Measurements from ENCODE around the gene BDKRB2.

The BDKRB2 gene

DNA sequence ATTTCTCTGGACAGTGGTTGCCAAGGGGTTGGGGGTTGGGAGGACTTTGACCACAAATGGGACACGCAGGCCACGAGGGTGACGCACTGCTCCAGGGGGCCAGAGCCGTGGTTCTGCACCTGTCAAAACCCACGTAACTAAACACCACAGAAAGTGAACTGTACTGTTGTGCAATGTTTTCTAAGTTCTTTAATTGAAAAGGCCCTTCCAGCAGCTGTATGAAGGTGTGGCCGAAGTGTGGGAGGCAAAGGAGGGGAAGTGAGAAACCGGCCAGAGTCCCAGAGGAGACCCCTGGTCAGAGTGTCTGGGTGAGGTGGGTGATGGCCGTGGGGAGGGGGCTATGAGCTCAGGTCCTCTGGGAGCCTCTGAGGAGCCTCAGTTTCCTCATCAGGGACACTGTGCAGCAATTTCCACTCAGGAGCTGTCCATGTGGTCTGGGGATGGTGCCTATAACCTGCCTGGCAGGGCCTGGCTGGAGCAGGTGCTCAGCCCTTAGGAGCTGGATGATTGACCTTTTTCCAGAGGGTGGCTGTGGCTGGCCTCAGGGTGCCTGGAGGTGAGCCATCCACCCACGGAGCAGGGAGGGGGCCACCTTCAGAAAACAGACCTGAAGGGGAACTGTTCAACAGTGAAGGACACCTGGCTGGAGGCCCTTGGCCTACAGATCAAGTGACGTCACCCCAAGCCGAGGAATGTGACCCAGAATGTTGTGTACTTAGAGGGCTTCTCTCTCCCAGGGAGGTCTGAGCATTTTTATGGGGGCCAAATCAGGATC, 9.8 kb upstream of the BDKRB2 start:
- H3K4me3 ChIP-seq (ENCODE audit: low read length): no peak overlapping the region
- H3K27me3 ChIP-seq (ENCODE audit: control insufficient read depth, insufficient read depth, low read length): no peaks in the 10 kb centered on the region
- no peak overlapping the region for H3K9ac ChIP-seq (ENCODE audit: low read length)
- H3K9me3 ChIP-seq (ENCODE audit: control insufficient read depth, low read length): no peaks in the 10 kb centered on the region
- H3K36me3 ChIP-seq (ENCODE audit: control insufficient read depth, insufficient read depth, low read length): no peaks in the 10 kb centered on the region
- H3K4me1 ChIP-seq (ENCODE audit: control insufficient read depth, insufficient read depth, low read length): peaks cover 18% of the 10 kb centered on the region

DNA sequence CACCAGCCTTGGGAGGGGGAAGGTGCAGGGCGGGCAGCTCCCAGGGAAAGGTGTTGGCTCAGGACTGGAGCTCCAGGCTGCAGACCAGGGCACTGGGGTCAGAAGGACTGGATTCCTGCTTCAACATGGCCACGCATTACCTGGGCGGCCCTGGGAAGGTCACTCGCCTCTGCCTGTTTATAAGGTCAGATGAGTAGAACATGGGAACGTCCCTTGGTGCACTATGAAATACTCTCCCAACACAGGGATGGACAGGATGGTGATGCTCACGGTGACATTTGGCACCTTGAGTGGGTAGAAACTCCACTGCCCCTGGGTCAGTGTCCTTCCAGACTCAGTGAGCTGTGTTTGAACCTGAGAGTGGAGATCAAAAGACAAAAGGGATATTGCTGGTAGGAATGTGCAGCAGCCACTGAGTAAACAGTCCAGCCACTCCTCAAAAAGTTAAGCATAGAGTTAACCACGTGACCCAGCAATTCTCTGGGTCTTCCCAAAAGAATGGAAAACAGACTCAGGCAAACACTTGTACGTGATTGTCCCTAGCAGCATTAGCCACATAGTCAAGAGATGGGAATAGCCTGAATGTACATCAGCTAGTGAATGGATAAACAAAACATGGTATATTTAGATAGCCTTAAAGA, 9.1 kb upstream of the BDKRB2 start:
- no peak overlapping the region for H3K9ac ChIP-seq (ENCODE audit: low read length)
- peaks cover 18% of the 10 kb centered on the region for H3K4me1 ChIP-seq (ENCODE audit: control insufficient read depth, insufficient read depth, low read length)
- no peaks in the 10 kb centered on the region for H3K36me3 ChIP-seq (ENCODE audit: control insufficient read depth, insufficient read depth, low read length)
- H3K4me3 ChIP-seq (ENCODE audit: low read length): no peak overlapping the region
- no peaks in the 10 kb centered on the region for H3K9me3 ChIP-seq (ENCODE audit: control insufficient read depth, low read length)
- H3K27me3 ChIP-seq (ENCODE audit: control insufficient read depth, insufficient read depth, low read length): no peaks in the 10 kb centered on the region

DNA sequence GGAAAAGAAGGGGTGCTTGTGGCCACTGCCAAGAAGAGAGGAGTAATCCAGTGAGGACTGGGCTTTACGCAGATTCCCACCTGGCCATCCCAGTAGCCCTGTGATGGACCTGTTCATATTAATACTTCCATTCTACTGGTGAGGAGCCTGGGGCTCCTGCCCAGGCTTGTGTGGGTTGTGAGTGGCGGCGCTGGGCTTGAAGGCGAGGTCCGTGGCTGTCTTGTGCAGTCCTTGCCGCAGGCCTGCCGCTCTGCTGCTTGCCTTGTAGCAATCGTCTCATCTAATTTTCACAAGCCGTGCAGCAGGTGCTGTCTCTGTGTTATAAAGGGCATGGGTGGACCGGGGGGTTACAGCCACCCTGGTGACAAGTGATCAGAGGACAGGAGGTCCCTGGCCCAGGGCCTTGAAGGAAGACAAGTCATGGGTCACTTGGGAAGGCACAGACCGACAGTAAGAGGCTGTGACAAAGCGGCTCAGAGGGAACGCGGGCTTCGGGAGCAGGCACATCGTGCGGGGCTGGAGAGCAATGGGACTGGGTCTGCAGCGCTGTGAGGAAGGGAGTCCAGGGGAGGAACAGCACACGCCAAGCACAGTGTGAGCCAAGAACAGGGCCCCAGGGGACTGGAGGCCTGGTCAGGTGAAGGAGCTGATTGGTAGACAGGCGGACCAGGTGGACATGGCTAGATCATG, 7.3 kb upstream of the BDKRB2 start:
- Histone ChIP-seq H3K4me3 (ENCODE audit: low read length) (no peak overlapping the region), H3K9ac (ENCODE audit: low read length) (no peak overlapping the region), H3K27me3 (ENCODE audit: control insufficient read depth, insufficient read depth, low read length) (no peaks in the 10 kb centered on the region), H3K36me3 (ENCODE audit: control insufficient read depth, insufficient read depth, low read length) (no peaks in the 10 kb centered on the region), H3K9me3 (ENCODE audit: control insufficient read depth, low read length) (no peaks in the 10 kb centered on the region), H3K4me1 (ENCODE audit: control insufficient read depth, insufficient read depth, low read length) (peaks cover 18% of the 10 kb centered on the region)

DNA sequence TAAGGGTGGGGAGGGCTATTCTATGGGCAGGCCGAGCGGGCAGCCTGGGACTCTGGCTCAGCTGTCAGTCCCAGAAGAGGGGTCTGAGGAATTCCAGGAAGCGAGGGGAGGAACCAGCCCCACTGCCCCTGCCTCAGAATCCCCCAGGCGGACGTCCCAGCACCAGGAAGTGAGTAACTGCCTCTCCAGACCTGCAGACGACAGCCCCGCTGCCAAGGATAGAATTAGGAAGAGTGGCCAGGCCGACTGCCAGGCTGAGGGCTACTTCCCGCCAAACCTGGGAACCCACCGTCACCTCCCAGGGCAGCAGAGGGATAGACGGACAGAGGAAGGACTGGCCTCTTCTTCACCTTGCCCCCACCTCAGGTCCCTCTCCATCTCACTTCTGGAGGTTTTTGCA, 6.7 kb upstream of the BDKRB2 start:
- H3K9ac ChIP-seq (ENCODE audit: low read length): no peak overlapping the region
- no peaks in the 10 kb centered on the region for H3K27me3 ChIP-seq (ENCODE audit: control insufficient read depth, insufficient read depth, low read length)

DNA sequence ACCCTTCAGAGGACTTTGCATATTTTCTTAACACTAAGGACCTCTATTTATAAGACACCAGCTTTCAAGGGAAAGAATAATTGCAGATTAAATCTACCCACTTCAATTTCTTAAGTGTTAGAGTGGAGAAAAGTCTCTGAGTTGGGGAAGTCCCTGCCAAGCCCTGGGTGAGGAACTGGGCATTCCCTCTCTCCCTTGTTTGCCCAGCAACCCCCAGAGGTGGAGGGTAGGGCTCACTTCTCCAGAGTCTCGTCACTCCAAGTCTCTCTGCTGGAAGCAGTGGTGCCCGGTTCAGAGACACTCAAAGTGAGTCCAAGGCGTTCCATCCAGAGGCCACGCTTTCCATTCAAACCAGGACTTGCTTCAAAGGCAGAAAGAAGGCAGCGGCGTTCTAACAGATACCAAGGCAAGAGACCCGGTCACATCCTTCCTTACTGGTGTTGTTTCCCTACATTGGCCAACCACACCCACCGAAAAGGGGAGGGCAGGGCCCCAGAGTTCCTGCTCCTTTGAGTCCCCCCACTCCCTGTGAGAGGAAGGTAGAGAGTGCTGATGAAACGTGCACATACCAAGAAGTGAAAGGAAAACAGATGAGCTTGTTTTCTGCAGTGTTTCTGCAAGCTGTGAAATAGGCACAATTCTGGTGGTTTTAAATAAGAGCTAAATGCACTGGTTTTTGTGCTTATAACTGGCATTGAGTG, 6.1 kb upstream of the BDKRB2 start:
- Histone ChIP-seq H3K9ac (ENCODE audit: low read length) (no peak overlapping the region), H3K4me1 (ENCODE audit: control insufficient read depth, insufficient read depth, low read length) (peaks cover 20% of the 10 kb centered on the region), H3K36me3 (ENCODE audit: control insufficient read depth, insufficient read depth, low read length) (no peaks in the 10 kb centered on the region), H3K4me3 (ENCODE audit: low read length) (no peak overlapping the region), H3K9me3 (ENCODE audit: control insufficient read depth, low read length) (no peaks in the 10 kb centered on the region), H3K27me3 (ENCODE audit: control insufficient read depth, insufficient read depth, low read length) (no peaks in the 10 kb centered on the region)

More for the DNA sequence above, 6.7 kb upstream of the BDKRB2 start:
- peaks cover 18% of the 10 kb centered on the region for H3K4me1 ChIP-seq (ENCODE audit: control insufficient read depth, insufficient read depth, low read length)
- no peaks in the 10 kb centered on the region for H3K36me3 ChIP-seq (ENCODE audit: control insufficient read depth, insufficient read depth, low read length)
- H3K9me3 ChIP-seq (ENCODE audit: control insufficient read depth, low read length): no peaks in the 10 kb centered on the region
- H3K4me3 ChIP-seq (ENCODE audit: low read length): no peak overlapping the region

DNA sequence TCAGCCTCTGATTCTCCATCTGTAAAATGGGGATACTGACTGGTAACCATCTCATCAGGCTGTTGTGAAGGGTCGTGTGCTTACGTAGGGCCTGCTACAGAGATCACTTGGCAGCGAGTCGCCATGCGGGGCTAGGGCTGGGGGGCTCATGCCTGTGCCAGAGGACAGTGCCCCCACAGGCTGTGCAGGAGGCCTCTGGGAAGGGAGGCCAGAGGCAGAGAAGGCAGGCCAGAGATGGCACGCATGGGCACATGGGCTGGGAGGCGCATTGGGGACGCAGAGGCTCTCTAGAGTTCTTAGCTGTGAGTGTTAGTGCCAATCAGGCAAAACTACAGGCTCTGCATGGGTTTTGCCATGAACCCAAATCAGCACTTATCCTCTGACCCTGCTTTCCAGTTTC, 3.5 kb upstream of the BDKRB2 start:
- Histone ChIP-seq H3K27me3 (ENCODE audit: control insufficient read depth, insufficient read depth, low read length) (no peaks in the 10 kb centered on the region), H3K9me3 (ENCODE audit: control insufficient read depth, low read length) (no peaks in the 10 kb centered on the region), H3K4me3 (ENCODE audit: low read length) (no peak overlapping the region), H3K4me1 (ENCODE audit: control insufficient read depth, insufficient read depth, low read length) (peaks cover 33% of the 10 kb centered on the region), H3K36me3 (ENCODE audit: control insufficient read depth, insufficient read depth, low read length) (no peaks in the 10 kb centered on the region), H3K9ac (ENCODE audit: low read length) (no peak overlapping the region)

DNA sequence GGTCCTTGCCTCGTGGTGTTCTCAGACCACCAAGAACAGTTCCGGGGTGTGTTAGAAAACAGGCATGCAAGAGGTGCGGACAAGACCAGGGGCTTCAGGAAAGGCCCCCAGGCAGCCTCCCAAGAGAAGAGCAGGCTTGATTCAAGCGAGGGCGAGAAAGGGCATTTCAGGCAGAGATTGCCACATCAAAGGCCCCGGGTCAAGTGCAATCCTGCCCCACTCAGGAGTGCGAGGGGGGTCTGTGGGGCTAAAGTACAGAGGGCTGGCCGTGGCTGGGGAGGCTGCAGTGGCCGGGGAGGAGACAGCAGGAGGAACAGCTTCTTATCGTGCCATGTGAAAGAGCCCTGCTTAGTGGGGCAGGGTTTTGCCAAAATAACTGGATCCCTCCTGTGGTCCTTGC, 2.7 kb upstream of the BDKRB2 start:
- H3K4me1 ChIP-seq (ENCODE audit: control insufficient read depth, insufficient read depth, low read length): peaks cover 39% of the 10 kb centered on the region
- no peaks in the 10 kb centered on the region for H3K9me3 ChIP-seq (ENCODE audit: control insufficient read depth, low read length)
- no peaks in the 10 kb centered on the region for H3K27me3 ChIP-seq (ENCODE audit: control insufficient read depth, insufficient read depth, low read length)
- no peak overlapping the region for H3K4me3 ChIP-seq (ENCODE audit: low read length)
- no peak overlapping the region for H3K9ac ChIP-seq (ENCODE audit: low read length)
- H3K36me3 ChIP-seq (ENCODE audit: control insufficient read depth, insufficient read depth, low read length): no peaks in the 10 kb centered on the region

DNA sequence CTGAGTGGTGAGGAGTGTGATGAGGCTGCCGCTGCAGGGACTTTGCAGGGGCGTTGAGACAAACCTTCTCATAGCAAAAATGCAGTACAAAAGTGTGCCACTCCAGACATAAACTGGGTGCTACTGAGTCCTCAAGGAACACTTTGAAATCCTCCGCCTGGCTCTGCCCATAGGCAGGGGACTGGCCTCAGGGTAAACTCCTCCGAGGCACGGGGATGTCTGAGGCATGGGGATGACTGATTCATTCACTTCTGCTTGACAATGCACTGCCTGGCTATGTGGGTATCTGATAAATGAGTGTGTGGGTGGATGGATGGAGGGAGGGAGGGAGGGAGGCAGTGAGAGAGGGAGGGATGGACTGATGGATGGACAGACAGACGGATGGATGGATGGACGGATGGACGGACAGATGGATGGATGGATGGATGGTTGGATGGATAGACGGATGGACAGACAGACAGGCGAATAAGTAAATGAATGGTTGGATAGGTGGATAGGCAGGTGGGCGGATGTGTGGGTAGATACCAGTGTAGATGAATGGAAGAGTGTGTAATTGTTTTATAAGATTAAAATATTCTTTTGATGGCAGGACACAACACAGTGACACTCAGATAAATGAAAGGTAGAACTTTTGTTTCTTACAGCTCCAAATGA, 2.1 kb upstream of the BDKRB2 start:
- Histone ChIP-seq H3K4me3 (ENCODE audit: low read length) (no peak overlapping the region), H3K27me3 (ENCODE audit: control insufficient read depth, insufficient read depth, low read length) (no peaks in the 10 kb centered on the region), H3K9ac (ENCODE audit: low read length) (no peak overlapping the region), H3K9me3 (ENCODE audit: control insufficient read depth, low read length) (no peaks in the 10 kb centered on the region), H3K4me1 (ENCODE audit: control insufficient read depth, insufficient read depth, low read length) (peaks cover 40% of the 10 kb centered on the region), H3K36me3 (ENCODE audit: control insufficient read depth, insufficient read depth, low read length) (no peaks in the 10 kb centered on the region)

DNA sequence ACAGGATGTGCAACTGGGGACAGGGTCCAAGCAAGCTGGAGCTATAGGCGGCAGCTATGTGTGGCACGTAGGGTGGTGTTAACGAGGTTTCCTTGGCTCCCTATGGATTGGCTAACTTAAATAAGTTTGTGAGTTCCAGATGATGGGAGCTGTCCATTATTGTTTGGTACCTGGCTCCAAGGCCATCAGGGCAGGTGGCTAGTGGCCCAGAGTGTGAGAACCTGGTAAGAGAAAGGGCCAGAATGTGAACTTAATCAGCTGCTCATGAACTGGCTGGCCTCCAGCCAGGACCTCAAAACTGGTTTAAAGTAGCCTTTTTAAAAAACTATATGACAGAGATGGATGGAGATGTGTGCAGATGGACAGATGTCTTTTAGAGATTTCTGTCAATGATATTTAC, 1.5 kb upstream of the BDKRB2 start:
- H3K9ac ChIP-seq (ENCODE audit: low read length): no peak overlapping the region
- no peak overlapping the region for H3K4me3 ChIP-seq (ENCODE audit: low read length)
- no peaks in the 10 kb centered on the region for H3K9me3 ChIP-seq (ENCODE audit: control insufficient read depth, low read length)
- peaks cover 39% of the 10 kb centered on the region for H3K4me1 ChIP-seq (ENCODE audit: control insufficient read depth, insufficient read depth, low read length)
- no peaks in the 10 kb centered on the region for H3K27me3 ChIP-seq (ENCODE audit: control insufficient read depth, insufficient read depth, low read length)
- H3K36me3 ChIP-seq (ENCODE audit: control insufficient read depth, insufficient read depth, low read length): no peaks in the 10 kb centered on the region

DNA sequence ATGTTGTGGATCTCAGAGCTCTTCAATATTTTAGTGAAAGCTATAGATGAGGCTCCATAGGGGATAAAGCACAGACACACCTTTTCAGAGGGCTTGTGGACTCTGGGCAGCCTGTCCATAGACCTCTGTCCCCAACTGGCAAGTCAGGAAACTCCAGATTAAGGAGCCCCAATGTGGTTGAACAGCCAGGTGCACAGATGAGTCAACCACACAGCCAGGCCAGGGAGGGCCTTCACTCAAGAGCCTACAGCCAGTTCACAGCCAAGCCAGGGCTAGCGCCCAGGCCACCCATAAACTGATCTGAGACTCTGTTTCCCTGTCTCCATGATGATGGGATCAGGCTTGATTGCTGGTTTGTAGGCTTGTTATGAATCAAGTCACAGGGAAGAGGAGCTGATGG, 1.0 kb upstream of the BDKRB2 start:
- Histone ChIP-seq H3K9ac (ENCODE audit: low read length) (peak overlapping the region; percentile 77), H3K4me3 (ENCODE audit: low read length) (peak overlapping the region; percentile 10), H3K27me3 (ENCODE audit: control insufficient read depth, insufficient read depth, low read length) (no peaks in the 10 kb centered on the region)

DNA sequence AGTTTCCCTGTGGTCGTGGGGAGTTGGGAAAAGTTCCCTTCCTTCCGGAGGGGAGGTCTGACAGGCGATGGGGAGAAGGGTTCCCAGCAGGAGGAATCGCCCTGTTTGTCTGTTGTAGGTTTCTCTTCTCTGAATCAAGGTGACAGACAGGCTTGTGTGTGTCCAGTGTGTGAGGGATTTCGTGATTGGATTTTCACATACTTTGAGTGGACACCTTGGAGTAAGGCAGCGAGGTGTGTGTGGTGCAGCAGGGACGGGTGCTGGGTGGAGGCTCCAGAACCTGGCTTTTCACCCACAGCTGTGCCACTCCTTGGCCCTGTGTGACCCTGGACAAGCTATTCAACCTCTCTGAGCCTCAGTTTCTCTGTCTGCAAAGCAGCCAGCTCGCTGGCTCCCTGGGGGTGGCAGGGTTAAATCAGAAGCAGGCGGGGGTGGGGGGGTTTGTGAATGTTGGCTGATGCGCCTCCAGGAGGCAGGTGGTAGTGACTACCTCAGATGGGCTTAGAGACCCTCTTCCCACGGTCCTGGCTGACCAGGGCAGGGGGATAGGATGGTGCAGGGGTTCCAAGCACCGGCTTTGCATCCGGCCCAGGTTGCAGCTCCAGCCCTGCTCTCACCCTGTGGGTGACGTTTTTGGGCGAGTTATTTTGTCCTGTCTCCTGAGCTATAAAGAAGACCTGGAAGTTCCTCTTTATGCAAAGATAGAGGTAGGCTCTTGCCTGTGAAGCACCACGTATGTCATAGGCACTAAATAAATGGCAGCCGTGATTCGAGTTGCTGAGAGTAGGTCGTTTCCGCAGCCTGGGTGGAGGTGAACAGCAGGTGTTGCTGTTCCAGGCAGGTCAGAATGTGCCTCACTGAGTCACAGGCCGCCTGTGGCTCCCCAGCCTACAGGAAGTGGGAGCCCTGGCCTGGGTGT, 679 bp downstream of the BDKRB2 start:
- H3K4me1 ChIP-seq (ENCODE audit: control insufficient read depth, insufficient read depth, low read length): peaks cover 33% of the 10 kb centered on the region
- no peaks in the 10 kb centered on the region for H3K36me3 ChIP-seq (ENCODE audit: control insufficient read depth, insufficient read depth, low read length)
- no peaks in the 10 kb centered on the region for H3K27me3 ChIP-seq (ENCODE audit: control insufficient read depth, insufficient read depth, low read length)

More for the DNA sequence above, 1.0 kb upstream of the BDKRB2 start:
- H3K9me3 ChIP-seq (ENCODE audit: control insufficient read depth, low read length): no peaks in the 10 kb centered on the region
- no peaks in the 10 kb centered on the region for H3K36me3 ChIP-seq (ENCODE audit: control insufficient read depth, insufficient read depth, low read length)
- H3K4me1 ChIP-seq (ENCODE audit: control insufficient read depth, insufficient read depth, low read length): peaks cover 34% of the 10 kb centered on the region

More for the DNA sequence above, 679 bp downstream of the BDKRB2 start:
- no peaks in the 10 kb centered on the region for H3K9me3 ChIP-seq (ENCODE audit: control insufficient read depth, low read length)
- peak overlapping the region; percentile 77 for H3K9ac ChIP-seq (ENCODE audit: low read length)
- peak overlapping the region; percentile 32 for H3K4me3 ChIP-seq (ENCODE audit: low read length)
